ENCODE measurements around the gene PROP1. TPM values are rescaled to one million over a fixed set of nuclear protein-coding genes. Genes with fewer than 3 reads are reported as not detected.
A peak's percentile ranks its signal among the peaks of the same experiment; 100 is the strongest.
"Not testable (repeated sequence)": the region's sequence is repeated elsewhere in the genome, so short reads cannot be mapped to it uniquely, and the experiment has no call there.

Gene PROP1
- total RNA-seq, 3 donors from 2014 or later (not counting 1 experiment from before 2014, with no cell fraction given) = not detected

DNA sequence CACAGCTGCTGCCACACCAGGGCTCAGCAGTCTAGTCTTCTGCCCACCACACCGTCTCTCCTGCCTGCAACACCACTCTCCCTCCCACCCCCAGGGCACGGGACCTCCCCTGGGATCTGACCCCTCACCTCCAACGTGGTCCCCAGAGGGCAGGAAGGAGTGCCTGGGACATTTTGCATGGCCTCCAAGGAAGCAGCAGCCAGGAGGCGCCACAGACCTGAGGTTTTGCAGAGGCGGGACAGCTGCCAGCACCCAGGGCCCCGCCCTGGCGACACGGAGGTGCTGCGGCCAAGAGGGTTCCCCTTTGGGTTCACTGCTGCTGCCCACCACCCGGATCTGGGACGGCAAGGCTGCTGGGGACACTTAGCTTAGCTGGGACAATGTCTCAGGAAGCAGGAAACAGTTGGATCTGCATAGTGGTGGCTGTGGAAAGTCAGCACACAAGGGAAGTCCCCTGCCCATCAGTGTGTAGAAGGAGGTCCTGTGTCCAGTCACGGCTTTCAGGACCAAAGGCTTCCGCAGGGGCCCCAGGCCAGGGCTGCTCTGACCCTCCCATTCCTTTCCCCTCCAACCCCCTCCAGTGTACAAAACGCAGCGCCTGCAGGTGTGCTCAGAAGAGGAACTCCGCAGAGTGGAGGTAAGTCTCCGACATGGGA, 13.8 kb downstream of the PROP1 start:
- Histone ChIP-seq H3K9me3 (ENCODE audit: control insufficient read depth, insufficient read depth, low read length) (no peaks in the 10 kb centered on the region), H3K27me3 (ENCODE audit: control insufficient read depth, insufficient read depth, low read length) (peaks cover 30% of the 10 kb centered on the region), H3K4me3 (ENCODE audit: low read length) (no peak overlapping the region), H3K4me1 (ENCODE audit: control insufficient read depth, insufficient read depth, low read length) (no peaks in the 10 kb centered on the region), H3K36me3 (ENCODE audit: control insufficient read depth, insufficient read depth, low read length) (no peaks in the 10 kb centered on the region), H3K27ac (ENCODE audit: low read length) (no peak overlapping the region)
- no peaks in the 10 kb centered on the region for H3K4me1 Mint-ChIP-seq
- 21% methylated on average over 17 of the region's 17 CpGs for WGBS (ENCODE audit: insufficient coverage)
- H3K27ac Mint-ChIP-seq = no peak overlapping the region
- DNase-seq (peak in 1 of 2 donors; percentile 44), ATAC-seq (no peak)
- TF ChIP-seq, protein P1, sequence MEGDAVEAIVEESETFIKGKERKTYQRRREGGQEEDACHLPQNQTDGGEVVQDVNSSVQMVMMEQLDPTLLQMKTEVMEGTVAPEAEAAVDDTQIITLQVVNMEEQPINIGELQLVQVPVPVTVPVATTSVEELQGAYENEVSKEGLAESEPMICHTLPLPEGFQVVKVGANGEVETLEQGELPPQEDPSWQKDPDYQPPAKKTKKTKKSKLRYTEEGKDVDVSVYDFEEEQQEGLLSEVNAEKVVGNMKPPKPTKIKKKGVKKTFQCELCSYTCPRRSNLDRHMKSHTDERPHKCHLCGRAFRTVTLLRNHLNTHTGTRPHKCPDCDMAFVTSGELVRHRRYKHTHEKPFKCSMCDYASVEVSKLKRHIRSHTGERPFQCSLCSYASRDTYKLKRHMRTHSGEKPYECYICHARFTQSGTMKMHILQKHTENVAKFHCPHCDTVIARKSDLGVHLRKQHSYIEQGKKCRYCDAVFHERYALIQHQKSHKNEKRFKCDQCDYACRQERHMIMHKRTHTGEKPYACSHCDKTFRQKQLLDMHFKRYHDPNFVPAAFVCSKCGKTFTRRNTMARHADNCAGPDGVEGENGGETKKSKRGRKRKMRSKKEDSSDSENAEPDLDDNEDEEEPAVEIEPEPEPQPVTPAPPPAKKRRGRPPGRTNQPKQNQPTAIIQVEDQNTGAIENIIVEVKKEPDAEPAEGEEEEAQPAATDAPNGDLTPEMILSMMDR (IDR thresholded peaks at IDR 0.05) = no peak
- H3K4me3 Mint-ChIP-seq = no peak overlapping the region
- H3K27me3 Mint-ChIP-seq (ENCODE audit: low read depth in 2 of 2) = peaks cover 33 to 36% of the 10 kb centered on the region in 2 donors
- H3K36me3 Mint-ChIP-seq = no peaks in the 10 kb centered on the region
- no peaks in the 10 kb centered on the region for H3K9me3 Mint-ChIP-seq
- intact Hi-C loops (cut with micrococcal nuclease) = no loop called here

DNA sequence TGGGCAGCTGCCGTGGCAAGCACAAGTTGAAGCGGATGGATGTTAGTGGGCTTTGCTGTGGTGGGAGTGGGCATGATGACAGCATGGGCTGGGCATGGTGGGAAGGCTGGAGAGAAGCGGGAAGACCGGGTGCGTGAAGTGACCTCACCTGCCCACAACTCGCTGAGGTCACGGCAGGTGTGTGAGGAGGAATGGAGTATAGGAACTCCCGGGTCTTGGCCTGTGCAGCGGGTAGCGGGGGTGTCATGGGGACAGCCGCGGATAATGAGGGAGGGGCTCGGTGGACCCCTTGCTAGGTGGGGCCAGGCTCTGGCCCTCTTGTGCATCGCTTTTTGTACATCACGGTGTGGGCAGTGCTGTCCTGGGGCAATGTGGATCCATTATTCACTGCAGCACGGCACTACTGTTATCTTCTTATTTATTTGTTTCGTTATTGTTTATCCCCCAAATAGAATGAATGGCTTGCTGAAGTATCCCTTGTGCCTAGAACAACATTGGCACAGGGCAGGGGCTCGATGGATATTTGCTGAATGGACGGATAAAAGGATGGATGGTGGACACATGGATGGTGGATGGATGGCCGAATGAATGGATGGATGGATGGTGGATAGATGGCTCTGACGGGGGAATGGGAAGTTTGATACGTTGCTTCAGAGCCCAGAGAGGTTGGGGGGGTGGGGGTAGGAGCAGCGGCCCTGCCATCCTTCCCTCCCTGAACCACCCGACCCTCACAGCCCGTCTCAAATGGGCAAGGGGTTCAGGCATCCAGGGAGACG, 14.6 kb downstream of the PROP1 start:
- intact Hi-C loops (cut with micrococcal nuclease) = no loop called here
- Histone ChIP-seq H3K4me1 (ENCODE audit: control insufficient read depth, insufficient read depth, low read length) (no peaks in the 10 kb centered on the region), H3K27ac (ENCODE audit: low read length) (no peak overlapping the region), H3K36me3 (ENCODE audit: control insufficient read depth, insufficient read depth, low read length) (no peaks in the 10 kb centered on the region), H3K27me3 (ENCODE audit: control insufficient read depth, insufficient read depth, low read length) (peaks cover 30% of the 10 kb centered on the region), H3K4me3 (ENCODE audit: low read length) (no peak overlapping the region), H3K9me3 (ENCODE audit: control insufficient read depth, insufficient read depth, low read length) (no peaks in the 10 kb centered on the region)
- ATAC-seq (no peak), DNase-seq (no peak)
- H3K36me3 Mint-ChIP-seq = no peaks in the 10 kb centered on the region
- 75% methylated on average over 24 of the region's 26 CpGs for WGBS (ENCODE audit: insufficient coverage)
- H3K4me1 Mint-ChIP-seq = no peaks in the 10 kb centered on the region
- no peak overlapping the region for H3K27ac Mint-ChIP-seq
- H3K27me3 Mint-ChIP-seq (ENCODE audit: low read depth in 2 of 2) = peaks cover 30 to 36% of the 10 kb centered on the region in 2 donors
- TF ChIP-seq, protein P1 (IDR thresholded peaks at IDR 0.05) = no peak
- no peaks in the 10 kb centered on the region for H3K9me3 Mint-ChIP-seq
- no peak overlapping the region for H3K4me3 Mint-ChIP-seq

DNA sequence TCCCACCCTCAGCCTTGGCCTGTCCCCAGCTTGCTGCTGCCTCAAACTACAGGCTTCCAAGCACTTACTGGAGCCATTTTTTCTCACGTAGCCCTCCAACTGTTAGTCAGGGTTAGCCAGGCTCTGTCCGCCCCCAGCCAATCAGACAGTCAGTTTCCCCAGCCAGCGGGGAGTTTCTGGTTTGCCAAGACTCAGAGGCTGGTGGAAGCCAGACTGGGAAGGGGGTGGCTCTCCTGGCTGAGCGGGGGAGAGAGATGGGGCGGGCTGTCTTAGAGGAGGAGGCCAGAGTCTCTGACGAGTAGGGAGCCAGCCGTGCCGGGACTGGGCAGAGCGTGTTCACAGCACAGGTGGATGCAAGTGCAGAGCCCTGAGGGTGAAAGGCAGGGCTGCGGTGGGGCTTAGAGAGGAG, 15.3 kb downstream of the PROP1 start:
- TF ChIP-seq, protein P1 (IDR thresholded peaks at IDR 0.05) = no peak
- Histone ChIP-seq H3K27me3 (ENCODE audit: control insufficient read depth, insufficient read depth, low read length) (peaks cover 27% of the 10 kb centered on the region), H3K27ac (ENCODE audit: low read length) (no peak overlapping the region), H3K4me1 (ENCODE audit: control insufficient read depth, insufficient read depth, low read length) (no peaks in the 10 kb centered on the region), H3K9me3 (ENCODE audit: control insufficient read depth, insufficient read depth, low read length) (no peaks in the 10 kb centered on the region), H3K36me3 (ENCODE audit: control insufficient read depth, insufficient read depth, low read length) (no peaks in the 10 kb centered on the region), H3K4me3 (ENCODE audit: low read length) (no peak overlapping the region)
- no peak overlapping the region for H3K27ac Mint-ChIP-seq
- WGBS (ENCODE audit: insufficient coverage) = 65% methylated on average over 10 of the region's 10 CpGs
- DNase-seq (no peak), ATAC-seq (no peak)
- H3K4me3 Mint-ChIP-seq = no peak overlapping the region
- no peaks in the 10 kb centered on the region for H3K9me3 Mint-ChIP-seq
- intact Hi-C loops (cut with micrococcal nuclease) = no loop called here
- peaks cover 28 to 36% of the 10 kb centered on the region in 2 donors for H3K27me3 Mint-ChIP-seq (ENCODE audit: low read depth in 2 of 2)
- H3K4me1 Mint-ChIP-seq = no peaks in the 10 kb centered on the region
- no peaks in the 10 kb centered on the region for H3K36me3 Mint-ChIP-seq

DNA sequence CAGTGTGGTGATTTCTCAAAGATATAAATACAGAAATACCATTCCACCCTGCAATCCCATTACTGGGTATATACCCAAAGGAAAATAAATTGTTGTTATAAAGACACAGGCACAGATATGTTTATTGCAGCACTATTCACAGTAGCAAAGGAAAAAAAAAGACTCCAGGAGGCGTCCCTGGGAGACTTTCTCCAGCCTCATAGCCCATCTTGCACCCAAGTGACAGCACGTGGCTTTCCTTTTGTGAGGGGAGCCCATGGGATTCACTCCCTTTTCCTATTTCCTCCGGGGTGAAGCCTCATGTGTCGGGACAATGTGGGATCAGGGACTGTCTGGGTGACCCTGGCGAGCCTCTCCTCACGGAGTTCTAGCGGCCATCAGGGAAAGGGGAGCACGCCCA, 18.4 kb downstream of the PROP1 start:
- H3K27ac Mint-ChIP-seq; H3K4me1 ChIP-seq (ENCODE audit: control insufficient read depth, insufficient read depth, low read length); H3K36me3 Mint-ChIP-seq; H3K4me3 Mint-ChIP-seq; H3K27ac ChIP-seq (ENCODE audit: low read length); intact Hi-C loops (cut with micrococcal nuclease); H3K4me1 Mint-ChIP-seq; H3K9me3 Mint-ChIP-seq; H3K9me3 ChIP-seq (ENCODE audit: control insufficient read depth, insufficient read depth, low read length); H3K36me3 ChIP-seq (ENCODE audit: control insufficient read depth, insufficient read depth, low read length); DNase-seq; H3K27me3 ChIP-seq (ENCODE audit: control insufficient read depth, insufficient read depth, low read length); ATAC-seq; H3K4me3 ChIP-seq (ENCODE audit: low read length): not testable (repeated sequence)
- 64% methylated on average over 2 of the region's 8 CpGs for WGBS (ENCODE audit: insufficient coverage)
- H3K27me3 Mint-ChIP-seq (ENCODE audit: low read depth in 2 of 2) = peaks cover 15 to 17% of the 10 kb centered on the region in 2 donors
